HS-5 (cell line): ENCODE measurements around the gene SEPTIN3.

Source experiments
- DNase-seq: peaks from one replicate; pipeline ENCODE4 v3.0.0-alpha.2; 2012; ENCODE audit warnings: low read depth

The SEPTIN3 gene

GRCh38 chr22:42016111-42016510 lies 46.9 kb downstream of the SEPTIN3 start:
- no peak for DNase-seq

GRCh38 chr22:42018224-42018623 lies 49.0 kb downstream of the SEPTIN3 start:
- no peak for DNase-seq
